Fibroblast of the conjunctiva (primary cell): Measurements from ENCODE around the gene NKD2.
"Not testable (repeated sequence)": the region's sequence is repeated elsewhere in the genome, so short reads cannot be mapped to it uniquely, and the experiment has no call there.

Source experiments
- DNase-seq: peaks from one replicate; pipeline ENCODE4 v3.0.0-alpha.2; 2010; ENCODE audit warnings: low read depth

The NKD2 gene

GRCh38 chr5:1073239-1074102 is 64.9 kb downstream of the NKD2 start:
- DNase-seq: no peak

- DNase-seq: no peak
These were observed 65.6 kb downstream of the NKD2 start for GRCh38 chr5:1074226-1074625.

GRCh38 chr5:1074816-1075554 is 66.4 kb downstream of the NKD2 start:
- DNase-seq: no peak

- DNase-seq: no peak
These were observed 66.9 kb downstream of the NKD2 start for GRCh38 chr5:1075555-1075881.

GRCh38 chr5:1075931-1076330 is 67.3 kb downstream of the NKD2 start:
- no peak for DNase-seq

GRCh38 chr5:1076406-1076805 is 67.8 kb downstream of the NKD2 start:
- DNase-seq: no peak

- DNase-seq: no peak
These were observed 68.4 kb downstream of the NKD2 start for GRCh38 chr5:1077026-1077425.

- no peak for DNase-seq
These were observed 69.0 kb downstream of the NKD2 start for GRCh38 chr5:1077491-1078020.

GRCh38 chr5:1078206-1078605 is 69.6 kb downstream of the NKD2 start:
- DNase-seq: no peak

- no peak for DNase-seq
These were observed 70.2 kb downstream of the NKD2 start for GRCh38 chr5:1078851-1079250.

- DNase-seq: no peak
These were observed 70.9 kb downstream of the NKD2 start for GRCh38 chr5:1079486-1079885.

GRCh38 chr5:1079961-1080360 is 71.4 kb downstream of the NKD2 start:
- no peak for DNase-seq

- no peak for DNase-seq
These were observed 71.8 kb downstream of the NKD2 start for GRCh38 chr5:1080432-1080831.

GRCh38 chr5:1081519-1081918 is 72.9 kb downstream of the NKD2 start:
- no peak for DNase-seq

GRCh38 chr5:1083026-1083425 is 74.4 kb downstream of the NKD2 start:
- not testable (repeated sequence) for DNase-seq

- DNase-seq: no peak
These were observed 75.4 kb downstream of the NKD2 start for GRCh38 chr5:1083823-1084605.

- DNase-seq: no peak
These were observed 76.8 kb downstream of the NKD2 start for GRCh38 chr5:1085391-1085790.

GRCh38 chr5:1086137-1086536 is 77.5 kb downstream of the NKD2 start:
- no peak for DNase-seq

- no peak for DNase-seq
These were observed 78.3 kb downstream of the NKD2 start for GRCh38 chr5:1086871-1087270.

GRCh38 chr5:1087428-1087827 is 78.8 kb downstream of the NKD2 start:
- no peak for DNase-seq

- DNase-seq: no peak
These were observed 79.4 kb downstream of the NKD2 start for GRCh38 chr5:1088031-1088430.
